BLaER1 (cell line): ENCODE measurements around the gene ONECUT1.

Experiments used
- H3K27ac ChIP-seq: shearing (Covaris generic); formaldehyde crosslinking; 2 replicates; pipeline ENCODE4 v1.8.1; 2022
- H3K27me3 ChIP-seq: shearing (Covaris generic); formaldehyde crosslinking; 2 replicates; pipeline ENCODE4 v1.8.1; 2022
- H3K36me3 ChIP-seq: shearing (Covaris generic); formaldehyde crosslinking; 2 replicates; pipeline ENCODE4 v1.8.1; 2022
- H3K4me1 ChIP-seq: shearing (Covaris generic); formaldehyde crosslinking; 2 replicates; pipeline ENCODE4 v1.8.1; 2022
- H3K4me2 ChIP-seq: shearing (Covaris generic); formaldehyde crosslinking; 2 replicates; pipeline ENCODE4 v1.8.1; 2022
- H3K4me3 ChIP-seq: shearing (Covaris generic); formaldehyde crosslinking; 2 replicates; pipeline ENCODE4 v1.8.1; 2022
- H3K9ac ChIP-seq: shearing (Covaris generic); formaldehyde crosslinking; 2 replicates; pipeline ENCODE4 v1.8.1; 2022
- H3K9me3 ChIP-seq: shearing (Covaris generic); formaldehyde crosslinking; 2 replicates; pipeline ENCODE4 v1.8.1; 2022
- H4K20me1 ChIP-seq: shearing (Covaris generic); formaldehyde crosslinking; 2 replicates; pipeline ENCODE4 v1.8.1; 2022
- Cebpa-rat ChIP-seq: shearing (Covaris generic); IDR thresholded peaks from 2 replicates; pipeline ENCODE4 v1.8.1; 2022

Gene ONECUT1

GRCh38 chr15:52783929-52784798 lies 6.0 kb downstream of the ONECUT1 start:
- no peaks in the 10 kb centered on the region for H3K36me3 ChIP-seq
- H3K9me3 ChIP-seq, result peaks cover 63% of the 10 kb centered on the region
- no peak overlapping the region for H3K9ac ChIP-seq
- peaks cover 35% of the 10 kb centered on the region; the same call in 1 of the 2 replicates for H4K20me1 ChIP-seq
- 0 out of 2 replicates have a peak overlapping the region, but pooled peaks have one; percentile 9 for H3K4me2 ChIP-seq
- no peak overlapping the region for H3K27ac ChIP-seq
- peaks cover 86% of the 10 kb centered on the region for H3K27me3 ChIP-seq
- TF ChIP-seq Cebpa-rat, result no peak
- peaks cover 2% of the 10 kb centered on the region for H3K4me1 ChIP-seq
- peak overlapping the region; percentile 41; the same call in 1 of the 2 replicates for H3K4me3 ChIP-seq

DNA sequence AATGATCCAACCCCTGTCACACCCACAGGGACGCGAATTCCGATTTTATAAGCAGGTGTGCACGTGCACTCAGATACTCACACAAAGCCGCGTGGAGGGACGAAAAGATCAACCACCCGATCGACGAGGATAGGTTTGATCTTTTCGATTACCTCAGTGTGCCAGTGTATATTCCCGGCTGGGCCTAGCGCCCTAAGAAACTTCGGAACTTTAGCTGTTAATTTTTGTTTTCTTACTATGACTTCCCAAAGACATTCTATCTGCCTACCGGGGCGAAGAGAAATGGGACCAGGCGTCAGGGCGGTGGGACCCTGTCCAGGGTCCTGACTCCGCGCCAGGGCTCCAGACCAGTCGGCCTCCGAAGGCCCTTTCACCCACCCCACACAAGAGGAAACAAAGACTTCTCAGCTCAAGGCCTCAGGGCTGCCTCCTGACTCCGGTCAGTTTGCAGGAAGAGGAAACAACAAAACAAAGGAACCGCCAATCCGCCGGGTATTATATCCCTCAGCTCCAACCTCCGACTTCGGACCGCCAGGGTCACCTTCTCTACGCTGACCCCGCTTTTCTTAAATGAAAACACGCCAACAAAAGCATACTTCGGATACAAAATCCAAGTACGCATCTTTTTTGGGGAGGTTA lies 6.8 kb downstream of the ONECUT1 start:
- Histone ChIP-seq H3K4me3 (no peak overlapping the region), H3K9ac (no peak overlapping the region), H3K9me3 (peaks cover 54% of the 10 kb centered on the region)

DNA sequence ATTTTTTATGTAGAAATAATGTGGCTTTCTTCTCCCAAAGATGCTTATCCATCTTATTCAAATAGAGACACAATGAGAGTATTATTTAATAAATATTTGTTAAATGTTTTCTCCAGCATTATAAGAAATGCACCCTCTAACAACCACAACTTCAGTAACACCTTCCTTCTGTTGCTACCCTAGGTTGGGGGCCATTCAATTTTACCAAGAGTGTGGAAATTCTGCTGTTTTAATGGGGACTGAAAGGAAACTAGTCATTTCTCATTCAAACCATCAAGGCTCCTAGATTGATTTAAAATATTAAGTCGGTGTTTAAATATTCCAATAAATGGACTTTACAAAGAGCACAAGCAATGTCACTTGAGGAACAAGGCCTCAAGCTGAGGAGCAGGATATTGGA lies 7.6 kb downstream of the ONECUT1 start:
- H4K20me1 ChIP-seq, result peaks cover 35% of the 10 kb centered on the region; the same call in 1 of the 2 replicates
- no peak for TF ChIP-seq Cebpa-rat
- H3K36me3 ChIP-seq, result no peaks in the 10 kb centered on the region
- H3K27ac ChIP-seq, result no peak overlapping the region
- H3K27me3 ChIP-seq, result peaks cover 69% of the 10 kb centered on the region
- H3K4me1 ChIP-seq, result no peaks in the 10 kb centered on the region
- no peak overlapping the region for H3K4me3 ChIP-seq
- H3K9ac ChIP-seq, result no peak overlapping the region
- peaks cover 46% of the 10 kb centered on the region for H3K9me3 ChIP-seq
- no peak overlapping the region for H3K4me2 ChIP-seq

More for the DNA sequence above, 6.8 kb downstream of the ONECUT1 start:
- Histone ChIP-seq H4K20me1 (peaks cover 35% of the 10 kb centered on the region; the same call in 1 of the 2 replicates), H3K36me3 (no peaks in the 10 kb centered on the region), H3K27me3 (peaks cover 77% of the 10 kb centered on the region), H3K27ac (no peak overlapping the region), H3K4me1 (no peaks in the 10 kb centered on the region), H3K4me2 (no peak overlapping the region)
- TF ChIP-seq Cebpa-rat, result no peak

DNA sequence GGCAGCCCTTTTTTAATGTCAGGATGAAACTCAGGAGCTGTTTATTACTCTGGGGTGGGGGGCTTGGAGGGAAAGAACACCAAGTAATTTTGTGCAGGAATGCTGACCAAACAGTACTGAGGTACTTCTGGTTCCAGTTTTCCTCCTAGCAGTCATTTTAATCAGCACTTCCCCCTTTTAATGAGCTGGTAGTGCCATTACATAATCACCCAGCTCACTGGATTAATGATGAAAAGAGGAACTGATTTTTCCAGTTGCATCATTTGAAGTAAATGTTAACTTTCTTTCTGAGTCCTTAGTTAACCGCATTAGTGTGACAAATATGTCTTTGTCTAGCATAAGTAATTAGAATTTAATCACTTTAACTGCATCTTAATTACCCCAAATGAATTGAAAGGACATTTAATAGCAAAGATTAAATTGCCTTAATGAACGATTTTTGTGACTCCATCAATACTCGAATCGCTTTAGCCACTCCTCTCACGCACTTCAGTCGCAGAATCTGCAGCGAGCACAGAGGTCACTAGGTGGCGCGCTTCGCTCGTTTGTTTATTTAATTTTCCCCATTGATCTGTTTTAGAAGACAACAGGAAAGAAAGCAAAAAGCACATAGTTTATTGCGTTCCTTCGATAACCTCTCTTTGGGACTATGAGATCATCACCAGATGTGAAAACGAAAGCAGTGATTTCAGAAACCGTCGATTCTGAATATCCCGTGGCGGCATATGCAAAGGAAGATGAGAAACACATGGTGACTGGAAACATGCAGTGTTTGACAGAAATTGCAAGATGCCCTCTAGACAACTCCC lies 9.8 kb downstream of the ONECUT1 start:
- no peaks in the 10 kb centered on the region for H3K4me1 ChIP-seq
- TF ChIP-seq Cebpa-rat, result no peak
- H3K27ac ChIP-seq, result no peak overlapping the region
- no peak overlapping the region for H3K4me3 ChIP-seq
- peak overlapping the region; percentile 31 for H3K4me2 ChIP-seq
- H3K36me3 ChIP-seq, result no peaks in the 10 kb centered on the region
- H3K27me3 ChIP-seq, result peaks cover 48% of the 10 kb centered on the region
- H3K9me3 ChIP-seq, result peaks cover 25% of the 10 kb centered on the region
- H4K20me1 ChIP-seq, result peaks cover 23% of the 10 kb centered on the region; the same call in 1 of the 2 replicates
- no peak overlapping the region for H3K9ac ChIP-seq

- no peak overlapping the region for H3K4me2 ChIP-seq
- H3K4me3 ChIP-seq, result no peak overlapping the region
- peaks cover 28% of the 10 kb centered on the region for H3K27me3 ChIP-seq
- H3K9me3 ChIP-seq, result peaks cover 6% of the 10 kb centered on the region
- no peaks in the 10 kb centered on the region for H3K36me3 ChIP-seq
- H3K4me1 ChIP-seq, result no peaks in the 10 kb centered on the region
- H3K27ac ChIP-seq, result no peak overlapping the region
- TF ChIP-seq Cebpa-rat, result no peak
- H4K20me1 ChIP-seq, result peaks cover 7% of the 10 kb centered on the region; the same call in 1 of the 2 replicates
- no peak overlapping the region for H3K9ac ChIP-seq
Observed at GRCh38 chr15:52778457-52778856, 11.7 kb downstream of the ONECUT1 start.

GRCh38 chr15:52772766-52773165 lies 17.4 kb downstream of the ONECUT1 start:
- no peak for TF ChIP-seq Cebpa-rat
- no peaks in the 10 kb centered on the region for H4K20me1 ChIP-seq
- H3K9me3 ChIP-seq, result no peaks in the 10 kb centered on the region
- no peaks in the 10 kb centered on the region for H3K4me1 ChIP-seq
- H3K9ac ChIP-seq, result no peak overlapping the region
- H3K4me2 ChIP-seq, result no peak overlapping the region
- no peak overlapping the region for H3K4me3 ChIP-seq
- H3K27ac ChIP-seq, result no peak overlapping the region
- no peaks in the 10 kb centered on the region for H3K27me3 ChIP-seq
- no peaks in the 10 kb centered on the region for H3K36me3 ChIP-seq

DNA sequence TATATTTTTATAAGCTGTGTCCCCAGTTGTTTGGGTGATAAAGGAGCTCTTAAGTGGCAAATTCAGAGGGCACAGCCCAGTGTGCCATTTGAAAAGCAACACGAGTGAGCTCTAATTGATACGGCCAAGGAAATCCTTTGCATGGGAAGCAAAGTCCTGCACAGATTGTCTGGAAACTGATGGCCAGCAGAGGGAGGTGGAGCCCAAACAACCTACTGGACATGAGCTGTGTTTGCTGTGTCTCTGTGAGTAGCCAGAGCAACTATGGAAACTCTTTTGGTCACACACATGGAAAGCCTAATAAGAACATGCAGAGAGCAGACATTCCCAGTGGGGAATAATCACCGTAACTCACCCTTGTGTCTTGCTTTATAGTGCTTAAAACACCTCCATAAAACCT lies 24.4 kb downstream of the ONECUT1 start:
- Histone ChIP-seq H3K9ac (no peak overlapping the region), H3K9me3 (no peaks in the 10 kb centered on the region), H4K20me1 (no peaks in the 10 kb centered on the region), H3K4me1 (no peaks in the 10 kb centered on the region), H3K4me3 (no peak overlapping the region), H3K36me3 (no peaks in the 10 kb centered on the region), H3K4me2 (no peak overlapping the region), H3K27ac (no peak overlapping the region), H3K27me3 (no peaks in the 10 kb centered on the region)
- TF ChIP-seq Cebpa-rat, result no peak

DNA sequence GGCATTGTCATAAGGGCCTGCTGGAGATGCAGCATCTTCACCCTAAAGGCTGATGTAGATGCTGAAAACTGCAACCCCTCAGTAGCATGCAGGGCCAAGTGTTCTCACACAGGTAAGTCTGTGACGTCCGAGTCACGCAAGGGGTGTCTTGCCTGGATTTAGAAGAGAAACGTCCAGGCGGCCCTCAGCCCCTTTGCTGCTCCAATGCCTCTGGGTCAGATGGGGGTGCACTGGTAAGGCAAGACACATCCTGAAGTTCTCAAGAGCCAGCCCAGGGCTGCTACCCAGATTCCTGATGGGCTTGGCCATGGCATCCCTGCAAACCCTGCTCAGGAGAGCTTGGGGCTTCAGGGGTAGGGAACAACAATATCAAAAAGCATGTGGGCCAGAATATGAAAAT lies 25.4 kb downstream of the ONECUT1 start:
- Histone ChIP-seq H4K20me1 (no peaks in the 10 kb centered on the region), H3K4me1 (no peaks in the 10 kb centered on the region)
- no peak for TF ChIP-seq Cebpa-rat

GRCh38 chr15:52762621-52763020 lies 27.5 kb downstream of the ONECUT1 start:
- Histone ChIP-seq H3K27ac (no peak overlapping the region), H3K9ac (no peak overlapping the region), H3K27me3 (no peaks in the 10 kb centered on the region), H3K4me3 (no peak overlapping the region), H3K4me1 (no peaks in the 10 kb centered on the region), H3K36me3 (no peaks in the 10 kb centered on the region), H3K4me2 (no peak overlapping the region), H3K9me3 (no peaks in the 10 kb centered on the region), H4K20me1 (no peaks in the 10 kb centered on the region)
- TF ChIP-seq Cebpa-rat, result no peak

More for the DNA sequence above, 25.4 kb downstream of the ONECUT1 start:
- no peak overlapping the region for H3K4me2 ChIP-seq
- no peaks in the 10 kb centered on the region for H3K27me3 ChIP-seq
- no peaks in the 10 kb centered on the region for H3K9me3 ChIP-seq
- H3K9ac ChIP-seq, result no peak overlapping the region
- H3K4me3 ChIP-seq, result no peak overlapping the region
- no peak overlapping the region for H3K27ac ChIP-seq
- no peaks in the 10 kb centered on the region for H3K36me3 ChIP-seq
